IMR-90 (cell line): ENCODE results near the gene RYR1. TPM values are rescaled to one million over a fixed set of nuclear protein-coding genes. Genes with fewer than 3 reads are reported as not detected.

Experiments used
- ATAC-seq: fragments of 200-7000 bp; cut with Tn5 transposase; 2 replicates; pipeline ENCODE4 v1.9.1; 2020; ENCODE audit warnings: low read depth, mild to moderate bottlenecking, moderate library complexity
- BruUV-seq: library from RNA; stranded (reverse); fragments of 400-500 nt; replicated peaks from 2 replicates; lab custom pipeline; 2021; lab: Mats Ljungman, UMichigan
- CTCF ChIA-PET: fragments of 300-600 bp; formaldehyde crosslinking; extraction: SDS; loops from one replicate; lab custom pipeline; 2021; ENCODE audit warnings: antibody characterized with exemption; lab: Yijun Ruan, JAX
- POLR2A ChIA-PET: fragments of 300-600 bp; sonication (Branson Sonifier 250); formaldehyde crosslinking; loops from one replicate; lab custom pipeline; 2022; ENCODE audit warnings: antibody characterized with exemption; ENCODE audit not compliant: unreplicated experiment; lab: Charles Lee
- DNase-seq: peaks from one replicate; pipeline ENCODE4 v3.0.0; 2013
- H2AFZ ChIP-seq: replicated peaks from 2 replicates; pipeline ENCODE3; 2013; ENCODE audit warnings: low read length, mild to moderate bottlenecking; ENCODE audit not compliant: poor library complexity
- H2AK5ac ChIP-seq: 2 replicates; pipeline ENCODE4 v1.6.1; 2013; ENCODE audit warnings: low read depth, low read length, inconsistent platforms
- H2AK9ac ChIP-seq: replicated peaks from 2 replicates; pipeline ENCODE3; 2013; ENCODE audit warnings: mild to moderate bottlenecking, low read depth, low read length, moderate library complexity; ENCODE audit not compliant: poor library complexity
- H2BK120ac ChIP-seq: 2 replicates; pipeline ENCODE4 v1.6.1; 2013; ENCODE audit warnings: low read depth, low read length, inconsistent platforms
- H2BK15ac ChIP-seq: 3 replicates; pipeline ENCODE4 v1.6.1; 2013; ENCODE audit warnings: low read depth, low read length, inconsistent platforms
- H2BK20ac ChIP-seq: 2 replicates; pipeline ENCODE4 v1.6.1; 2013; ENCODE audit warnings: low read depth, mild to moderate bottlenecking, inconsistent platforms, low read length, moderate library complexity
- H2BK5ac ChIP-seq: 2 replicates; pipeline ENCODE4 v1.6.1; 2013; ENCODE audit warnings: mild to moderate bottlenecking, low read depth, low read length, inconsistent platforms; ENCODE audit not compliant: poor library complexity, severe bottlenecking
- H3K14ac ChIP-seq: replicated peaks from 2 replicates; pipeline ENCODE4 v1.6.1; 2013; ENCODE audit warnings: low read depth, low read length, inconsistent platforms
- H3K18ac ChIP-seq: 2 replicates; pipeline ENCODE4 v1.6.1; 2013; ENCODE audit warnings: low read depth, low read length, control low read depth
- H3K23ac ChIP-seq: 2 replicates; pipeline ENCODE4 v1.6.1; 2013; ENCODE audit warnings: low read depth, low read length, inconsistent platforms
- H3K27ac ChIP-seq: 2 replicates; pipeline ENCODE4 v1.5.1; 2013; ENCODE audit warnings: mild to moderate bottlenecking, control low read depth, low read length; ENCODE audit not compliant: insufficient read depth
- H3K27me3 ChIP-seq: 2 replicates; pipeline ENCODE4 v1.6.1; 2013; ENCODE audit warnings: low read length; ENCODE audit not compliant: control insufficient read depth, insufficient read depth
- H3K36me3 ChIP-seq: 2 replicates; pipeline ENCODE4 v1.6.1; 2013; ENCODE audit warnings: low read length, mixed read lengths; ENCODE audit not compliant: control insufficient read depth, insufficient read depth
- H3K4ac ChIP-seq: 2 replicates; pipeline ENCODE4 v1.6.1; 2013; ENCODE audit warnings: low read depth, low read length, inconsistent platforms
- H3K4me1 ChIP-seq: 2 replicates; pipeline ENCODE4 v1.6.1; 2013; ENCODE audit warnings: low read length, mixed read lengths; ENCODE audit not compliant: control insufficient read depth, insufficient read depth
- H3K4me2 ChIP-seq: 2 replicates; pipeline ENCODE4 v1.6.1; 2013; ENCODE audit warnings: low read depth, mild to moderate bottlenecking, control low read depth, low read length, moderate library complexity
- H3K4me3 ChIP-seq: 2 replicates; pipeline ENCODE4 v1.5.1; 2013; ENCODE audit warnings: low read depth, mild to moderate bottlenecking, control low read depth, low read length, moderate library complexity; ENCODE audit not compliant: insufficient read depth
- H3K56ac ChIP-seq: 2 replicates; pipeline ENCODE4 v1.6.1; 2013; ENCODE audit warnings: low read length, inconsistent platforms; ENCODE audit not compliant: insufficient read depth; ENCODE audit errors: extremely low read depth
- H3K79me1 ChIP-seq, 2 experiments: 2 replicates each; pipeline ENCODE4 v1.6.1; 2013; ENCODE audit warnings: low read length in 2 of 2, inconsistent platforms in 1 of 2, low read depth in 1 of 2
- H3K9ac ChIP-seq: 2 replicates; pipeline ENCODE4 v1.6.1; 2013; ENCODE audit warnings: low read depth, low read length, control low read depth
- H3K9me1 ChIP-seq: 2 replicates; pipeline ENCODE4 v1.6.1; 2013; ENCODE audit warnings: low read length, inconsistent platforms; ENCODE audit not compliant: insufficient read depth
- H3K9me3 ChIP-seq: 2 replicates; pipeline ENCODE4 v1.6.1; 2013; ENCODE audit warnings: low read length; ENCODE audit not compliant: control insufficient read depth, insufficient read depth
- H4K20me1 ChIP-seq: 2 replicates; pipeline ENCODE4 v1.6.1; 2013; ENCODE audit warnings: low read length, inconsistent platforms; ENCODE audit not compliant: insufficient read depth
- H4K5ac ChIP-seq: 2 replicates; pipeline ENCODE4 v1.6.1; 2013; ENCODE audit warnings: mild to moderate bottlenecking, low read depth, low read length, control low read depth
- H4K8ac ChIP-seq, 2 experiments: 2 replicates each; pipeline ENCODE4 v1.6.1; 2013; ENCODE audit warnings: low read depth in 2 of 2, low read length in 2 of 2, control low read depth in 1 of 2, inconsistent platforms in 1 of 2
- H4K91ac ChIP-seq: 2 replicates; pipeline ENCODE4 v1.6.1; 2013; ENCODE audit warnings: low read depth, low read length, inconsistent platforms; ENCODE audit not compliant: insufficient read depth
- CEBPB ChIP-seq: IDR thresholded peaks from 2 replicates; pipeline ENCODE4 v1.6.1; 2012; ENCODE audit warnings: low read depth, low read length, improper control_type of control experiment
- WGBS, 2 experiments: methylation state at CpG; one replicate each; pipeline versions ENCODE4 v1.1.5 to v1.1.7; 2013; ENCODE audit warnings: missing lambda C conversion rate in 2 of 2; ENCODE audit not compliant: insufficient read length in 1 of 2; ENCODE audit errors: extremely low coverage in 2 of 2; 5-methylcytosine and 5-hydroxymethylcytosine counted together
- dilution Hi-C: fragments of 300-500 bp; cut with HindIII; formaldehyde crosslinking; loops from one replicate; pipeline ENCODE4 v1.14.3; 2018; ENCODE audit warnings: low sequenced_read_pairs; ENCODE audit not compliant: unreplicated experiment
- in situ Hi-C: fragments of 300-500 bp; cut with MboI; formaldehyde crosslinking; loops from 3 replicates; pipeline ENCODE4 v1.14.3; 2019; ENCODE audit warnings: low sequenced_read_pairs, inconsistent platforms, mixed read lengths
- intact Hi-C: fragments of 100-400 bp; cut with micrococcal nuclease; formaldehyde crosslinking; loops from 2 replicates; pipeline ENCODE4 v1.10.0; 2022
- polyA plus RNA-seq, 3 experiments: library from polyadenylated mRNA; depleted of rRNA; stranded (reverse); fragments of >200 nt; gene quantifications; 2 replicates each; pipeline ENCODE4 v1.2.3, GENCODE V29; 2012; ENCODE audit warnings: low replicate concordance in 1 of 3
- total RNA-seq: library from RNA; depleted of rRNA; stranded (reverse); fragments of >200 nt; gene quantifications from 2 replicates; pipeline ENCODE4 v1.2.3, GENCODE V29; 2012

RYR1 gene
- total and polyA plus RNA-seq, 2 of the 4 experiments (the other 2 are of a cell fraction), result not detected

DNA sequence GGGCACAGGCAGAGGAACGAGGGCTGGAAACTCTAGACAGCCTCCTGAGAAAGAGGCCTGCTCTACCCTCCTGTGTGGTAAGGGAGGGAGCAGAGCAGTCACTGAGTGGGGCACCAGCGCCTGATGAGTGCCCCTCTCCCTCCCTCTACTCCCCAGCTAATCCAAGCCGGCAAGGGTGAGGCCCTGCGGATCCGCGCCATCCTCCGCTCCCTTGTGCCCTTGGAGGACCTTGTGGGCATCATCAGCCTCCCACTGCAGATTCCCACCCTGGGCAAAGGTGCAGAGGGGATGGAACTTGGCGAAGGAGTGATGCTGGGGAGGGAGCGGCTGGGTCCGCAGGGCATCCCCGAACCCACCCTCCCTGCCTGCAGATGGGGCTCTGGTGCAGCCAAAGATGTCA is 67.0 kb downstream of the RYR1 start:
- intact Hi-C loops, result no loop called here
- POLR2A ChIA-PET, result no interaction called here
- H3K9ac ChIP-seq, result no peak overlapping the region

More for the DNA sequence above, 67.0 kb downstream of the RYR1 start:
- H2AK5ac ChIP-seq, result no peak overlapping the region
- H3K4me2 ChIP-seq, result no peak overlapping the region
- H3K14ac ChIP-seq, result no peak overlapping the region
- H3K4me1 ChIP-seq, result no peaks in the 10 kb centered on the region
- no peak overlapping the region for H3K56ac ChIP-seq
- CTCF ChIA-PET, result no interaction called here
- dilution Hi-C loops, result no loop called here
- no peaks in the 10 kb centered on the region for H3K79me1 ChIP-seq
- H3K4me3 ChIP-seq, result no peak overlapping the region
- no peaks in the 10 kb centered on the region for H3K9me3 ChIP-seq
- no peak overlapping the region for H4K91ac ChIP-seq
- no CpG with 5 or more reads among the region's 11 CpGs for WGBS, 2 experiments
- H3K18ac ChIP-seq, result no peak overlapping the region
- H2AFZ ChIP-seq, result no peak overlapping the region
- H4K5ac ChIP-seq, result no peak overlapping the region
- no peak overlapping the region for H4K8ac ChIP-seq
- in situ Hi-C loops, result no loop called here
- H3K23ac ChIP-seq, result no peak overlapping the region
- H2AK9ac ChIP-seq, result no peak overlapping the region
- no peaks in the 10 kb centered on the region; the same call in 1 of the 2 replicates for H3K27me3 ChIP-seq
- BruUV-seq, result no TSS peak
- H3K36me3 ChIP-seq, result no peaks in the 10 kb centered on the region
- H3K27ac ChIP-seq, result no peak overlapping the region
- H4K20me1 ChIP-seq, result no peaks in the 10 kb centered on the region
- DNase-seq (no peak), ATAC-seq (no peak)
- no peak overlapping the region for H2BK5ac ChIP-seq
- no peak overlapping the region for H2BK20ac ChIP-seq
- H3K4ac ChIP-seq, result no peak overlapping the region
- H2BK15ac ChIP-seq, result no peak overlapping the region
- H3K9me1 ChIP-seq, result peaks cover 3% of the 10 kb centered on the region; the same call in 1 of the 2 replicates
- no peak for TF ChIP-seq CEBPB
- H2BK120ac ChIP-seq, result no peak overlapping the region
